ENCODE data around the gene PTF1A.

Gene PTF1A

DNA sequence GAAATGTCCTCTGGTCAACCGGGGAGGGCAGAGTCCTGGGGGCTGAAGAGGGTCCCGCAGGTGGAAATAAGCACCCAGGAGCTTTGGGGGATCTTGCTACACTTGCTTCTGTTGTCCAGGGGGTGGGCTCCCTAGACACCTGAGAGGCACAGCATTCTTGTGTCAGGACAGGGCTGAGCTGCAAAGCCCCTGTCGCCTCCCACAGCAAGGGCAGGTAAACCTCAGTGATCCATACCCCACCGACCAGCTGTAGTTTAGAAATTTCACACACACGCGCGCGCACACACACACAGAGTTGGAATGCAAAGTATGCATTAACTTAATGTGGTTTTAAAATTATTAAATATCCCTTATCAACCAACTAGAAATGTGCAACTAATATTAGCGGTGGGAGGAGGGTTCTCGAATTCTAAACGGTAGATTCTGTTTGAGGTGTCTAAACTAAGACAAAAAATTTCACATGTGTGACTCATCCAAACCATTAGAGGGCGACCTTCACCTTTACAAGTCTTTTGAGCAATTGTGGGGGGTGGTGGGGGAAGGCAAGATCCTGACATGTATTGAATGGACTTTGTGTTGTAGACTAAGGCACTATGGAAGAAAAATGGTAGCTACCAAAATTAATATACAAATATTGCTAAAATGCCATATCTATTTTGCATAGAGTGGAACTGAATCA, 34.3 kb upstream of the PTF1A start:
- Histone ChIP-seq H3K4me3 (ENCODE audit: low read depth, low read length) (no peak overlapping the region), H3K4me1 (ENCODE audit: control insufficient read depth, insufficient read depth, low read length, unreplicated experiment) (peaks cover 3% of the 10 kb centered on the region), H2AFZ (ENCODE audit: low read length, unreplicated experiment) (no peak overlapping the region), H3K27ac (ENCODE audit: low read depth, low read length) (no peak overlapping the region), H3K79me2 (ENCODE audit: control insufficient read depth, insufficient read depth, low read length, unreplicated experiment) (no peaks in the 10 kb centered on the region), H3K27me3 (ENCODE audit: insufficient read depth, low read length) (peaks cover 50% of the 10 kb centered on the region), H3K36me3 (ENCODE audit: insufficient read depth, low read length) (no peaks in the 10 kb centered on the region)

DNA sequence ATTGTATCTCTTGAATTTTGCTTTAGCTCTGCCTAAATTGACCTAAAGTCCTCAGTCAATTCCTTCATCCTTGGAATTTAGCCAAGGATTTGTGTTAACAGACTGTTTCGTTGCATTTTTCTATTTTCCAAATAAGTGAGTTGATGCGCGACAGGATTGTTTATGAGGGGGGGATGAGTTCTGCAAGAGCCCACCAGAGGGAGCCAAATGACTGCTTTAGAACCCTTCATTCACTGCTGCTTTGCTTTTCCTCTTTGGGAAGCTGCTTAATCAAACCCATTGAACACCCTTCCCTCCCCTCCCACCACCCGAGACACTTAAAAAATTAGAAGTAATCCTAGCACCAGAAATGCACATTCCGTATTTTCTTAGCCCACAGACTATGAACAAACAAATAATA, 33.7 kb upstream of the PTF1A start:
- Histone ChIP-seq H2AFZ (ENCODE audit: low read length, unreplicated experiment) (no peak overlapping the region), H3K27me3 (ENCODE audit: insufficient read depth, low read length) (peaks cover 52% of the 10 kb centered on the region), H3K4me1 (ENCODE audit: control insufficient read depth, insufficient read depth, low read length, unreplicated experiment) (peaks cover 3% of the 10 kb centered on the region), H3K36me3 (ENCODE audit: insufficient read depth, low read length) (no peaks in the 10 kb centered on the region), H3K4me3 (ENCODE audit: low read depth, low read length) (no peak overlapping the region), H3K79me2 (ENCODE audit: control insufficient read depth, insufficient read depth, low read length, unreplicated experiment) (no peaks in the 10 kb centered on the region), H3K27ac (ENCODE audit: low read depth, low read length) (no peak overlapping the region)

DNA sequence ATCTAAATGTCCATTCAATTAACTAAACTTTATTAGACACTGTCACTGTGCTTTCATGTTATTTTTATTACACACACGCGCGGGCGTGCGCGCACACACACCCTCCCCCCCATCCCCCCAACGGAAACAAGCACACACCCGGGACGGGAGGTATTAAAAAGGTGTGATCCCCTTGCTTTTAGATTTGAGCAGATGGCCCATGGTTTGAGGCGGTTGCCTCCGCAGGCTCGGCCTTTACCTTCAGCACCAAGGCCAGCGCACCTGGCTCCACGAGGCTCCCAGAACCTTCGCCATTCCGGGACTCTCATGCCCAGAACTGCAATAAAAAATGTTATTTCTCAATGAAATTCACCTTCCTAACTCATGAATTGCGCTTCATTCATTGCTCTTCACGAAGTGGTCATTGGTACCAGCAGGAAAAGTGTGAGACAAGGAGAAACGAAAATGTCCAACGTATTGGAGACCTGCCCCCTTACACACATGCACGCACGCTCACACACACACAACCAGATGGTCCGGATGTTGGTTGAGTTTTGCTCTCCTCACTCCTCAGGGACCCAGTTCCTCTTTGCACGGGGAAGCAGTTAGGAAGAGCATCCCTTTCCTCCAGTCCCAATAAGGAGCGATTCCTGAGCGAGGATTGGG, 20.8 kb upstream of the PTF1A start:
- H3K36me3 ChIP-seq (ENCODE audit: insufficient read depth, low read length): no peaks in the 10 kb centered on the region
- no peak overlapping the region for H3K27ac ChIP-seq (ENCODE audit: low read depth, low read length)
- no peaks in the 10 kb centered on the region for H3K4me1 ChIP-seq (ENCODE audit: control insufficient read depth, insufficient read depth, low read length, unreplicated experiment)
- H3K79me2 ChIP-seq (ENCODE audit: control insufficient read depth, insufficient read depth, low read length, unreplicated experiment): no peaks in the 10 kb centered on the region
- no peak overlapping the region for H3K4me3 ChIP-seq (ENCODE audit: low read depth, low read length)
- H3K27me3 ChIP-seq (ENCODE audit: insufficient read depth, low read length): peaks cover 95% of the 10 kb centered on the region
- no peak overlapping the region for H2AFZ ChIP-seq (ENCODE audit: low read length, unreplicated experiment)

DNA sequence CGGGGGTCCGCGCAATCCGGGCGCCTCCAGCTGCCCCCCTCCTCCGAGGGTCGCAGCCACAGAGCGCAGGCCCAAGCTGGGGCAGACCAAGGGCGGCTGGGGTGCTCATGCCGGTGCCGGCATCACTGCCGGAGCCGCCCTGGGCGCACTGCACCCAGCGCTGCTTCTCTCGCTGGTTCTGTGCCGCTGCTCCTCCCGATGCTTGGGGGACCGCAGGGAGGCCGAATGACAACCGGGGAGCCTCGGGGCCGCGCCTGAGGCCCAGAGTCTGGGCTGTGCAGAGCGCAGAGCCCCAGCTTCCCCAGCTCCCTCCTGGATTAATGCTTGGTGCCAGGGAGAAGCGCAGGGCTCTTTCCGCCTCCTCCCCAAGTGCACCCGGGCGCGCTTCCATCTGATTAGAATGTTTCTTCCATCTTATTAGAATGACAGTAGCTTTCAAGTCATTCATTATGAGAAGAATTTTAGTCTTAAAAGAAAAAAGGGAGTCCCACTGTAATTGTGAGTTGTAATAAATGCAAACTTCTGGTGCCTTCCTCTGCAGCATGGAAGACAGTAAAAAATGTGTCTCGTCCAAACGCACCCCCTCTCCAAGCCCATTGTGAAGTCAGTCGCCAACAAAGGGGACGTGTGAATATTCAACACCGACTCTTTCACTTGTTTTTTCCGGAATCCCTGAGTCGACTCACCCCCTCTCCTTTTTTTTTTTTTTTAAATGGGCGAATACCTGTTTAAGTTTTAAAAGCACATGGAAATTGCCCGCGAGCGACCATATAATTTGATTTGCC, 19.5 kb upstream of the PTF1A start:
- Histone ChIP-seq H3K79me2 (ENCODE audit: control insufficient read depth, insufficient read depth, low read length, unreplicated experiment) (no peaks in the 10 kb centered on the region), H3K36me3 (ENCODE audit: insufficient read depth, low read length) (no peaks in the 10 kb centered on the region), H3K4me3 (ENCODE audit: low read depth, low read length) (no peak overlapping the region), H3K27ac (ENCODE audit: low read depth, low read length) (no peak overlapping the region), H3K4me1 (ENCODE audit: control insufficient read depth, insufficient read depth, low read length, unreplicated experiment) (no peaks in the 10 kb centered on the region), H2AFZ (ENCODE audit: low read length, unreplicated experiment) (no peak overlapping the region), H3K27me3 (ENCODE audit: insufficient read depth, low read length) (peaks cover 97% of the 10 kb centered on the region)

DNA sequence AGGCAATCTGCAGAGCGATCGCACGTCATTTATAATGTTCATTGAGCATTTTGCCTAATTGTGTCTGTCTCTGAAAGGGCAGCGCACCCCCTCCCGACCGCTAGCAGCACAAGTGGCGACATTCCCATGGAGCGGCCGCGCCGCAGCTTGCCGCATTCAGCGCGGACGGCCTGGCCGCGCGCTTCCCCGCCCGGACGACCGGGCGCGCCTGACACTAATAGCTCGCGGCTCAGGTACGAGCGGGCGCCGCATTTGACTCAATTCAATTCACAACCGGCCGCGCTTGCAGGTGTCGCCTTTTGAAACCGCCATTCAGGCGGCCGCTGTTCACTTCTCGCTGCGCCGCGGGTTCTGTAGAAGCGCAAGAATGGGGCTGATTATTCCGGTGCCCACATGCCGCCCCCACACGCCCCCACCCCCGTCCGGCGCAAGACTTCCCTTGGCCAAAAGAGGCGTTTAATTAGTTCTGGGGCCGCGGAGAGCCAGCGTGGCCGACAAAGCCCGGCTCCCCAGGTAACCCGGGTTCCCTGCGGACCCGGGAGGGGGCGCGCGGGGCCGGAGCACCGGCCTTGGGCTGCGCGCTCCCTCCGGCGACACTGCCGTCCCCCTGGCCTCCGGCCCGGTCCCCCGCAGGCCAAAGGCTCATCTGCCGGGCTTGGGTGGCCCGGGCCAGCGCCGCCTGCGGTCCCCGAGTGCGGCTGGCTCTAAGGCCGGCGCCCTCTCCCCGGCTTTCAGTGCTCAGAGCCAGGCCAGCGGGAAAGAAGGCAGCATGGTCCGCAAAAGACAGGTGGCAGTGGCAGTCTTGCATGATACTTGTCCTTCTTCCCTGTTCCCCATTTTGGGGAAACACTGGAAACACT, 18.7 kb upstream of the PTF1A start:
- Histone ChIP-seq H3K4me3 (ENCODE audit: low read depth, low read length) (no peak overlapping the region), H3K4me1 (ENCODE audit: control insufficient read depth, insufficient read depth, low read length, unreplicated experiment) (no peaks in the 10 kb centered on the region), H3K27ac (ENCODE audit: low read depth, low read length) (no peak overlapping the region), H3K27me3 (ENCODE audit: insufficient read depth, low read length) (peaks cover 97% of the 10 kb centered on the region), H2AFZ (ENCODE audit: low read length, unreplicated experiment) (no peak overlapping the region), H3K36me3 (ENCODE audit: insufficient read depth, low read length) (no peaks in the 10 kb centered on the region), H3K79me2 (ENCODE audit: control insufficient read depth, insufficient read depth, low read length, unreplicated experiment) (no peaks in the 10 kb centered on the region)

DNA sequence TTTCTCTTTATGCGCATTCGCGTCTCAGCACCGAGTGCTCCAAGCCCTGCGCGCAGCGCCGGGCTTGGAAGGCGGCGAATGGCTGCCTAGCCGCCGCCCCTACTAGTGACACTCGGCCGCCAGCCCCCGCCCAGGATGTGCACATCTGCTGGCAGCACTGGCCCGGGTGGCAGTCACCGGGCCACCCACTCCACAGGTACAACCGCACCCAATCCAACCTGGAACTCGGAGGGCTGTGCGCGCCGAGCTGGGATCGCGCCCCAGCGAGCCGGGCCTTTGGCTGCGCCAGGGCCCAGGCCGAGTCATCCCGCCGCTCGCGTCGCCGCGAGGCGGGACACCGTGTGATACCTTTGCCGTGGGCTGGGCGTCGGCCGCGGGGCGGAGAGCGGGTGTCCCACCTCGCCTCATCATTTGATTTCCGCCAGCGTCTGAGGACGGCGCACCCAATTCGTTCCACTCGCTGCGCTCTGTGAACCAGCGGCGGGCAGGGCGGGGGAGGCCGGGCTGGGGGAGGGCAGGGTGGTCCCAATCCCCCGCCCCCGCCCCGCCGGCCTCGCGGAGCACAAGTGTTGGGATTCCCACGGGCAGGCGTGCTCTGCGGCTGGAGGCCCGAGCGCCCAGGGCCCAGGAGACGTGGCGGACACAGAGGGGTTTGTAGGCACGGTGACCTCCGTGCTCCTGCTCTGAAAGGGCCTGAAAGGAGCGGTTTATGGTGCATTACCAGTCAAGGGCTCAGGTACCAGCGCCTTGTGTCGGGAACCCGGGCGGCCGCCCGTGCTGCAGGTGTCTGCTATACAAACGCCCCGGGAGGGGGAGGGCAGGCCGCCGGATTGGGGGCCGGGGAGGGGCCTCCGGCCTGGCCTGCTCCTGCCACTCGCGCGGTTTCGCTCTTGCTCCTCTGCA, 17.8 kb upstream of the PTF1A start:
- Histone ChIP-seq H3K4me3 (ENCODE audit: low read depth, low read length) (no peak overlapping the region), H3K36me3 (ENCODE audit: insufficient read depth, low read length) (no peaks in the 10 kb centered on the region), H3K79me2 (ENCODE audit: control insufficient read depth, insufficient read depth, low read length, unreplicated experiment) (no peaks in the 10 kb centered on the region), H3K27ac (ENCODE audit: low read depth, low read length) (no peak overlapping the region), H2AFZ (ENCODE audit: low read length, unreplicated experiment) (no peak overlapping the region), H3K4me1 (ENCODE audit: control insufficient read depth, insufficient read depth, low read length, unreplicated experiment) (no peaks in the 10 kb centered on the region), H3K27me3 (ENCODE audit: insufficient read depth, low read length) (peaks cover 97% of the 10 kb centered on the region)

DNA sequence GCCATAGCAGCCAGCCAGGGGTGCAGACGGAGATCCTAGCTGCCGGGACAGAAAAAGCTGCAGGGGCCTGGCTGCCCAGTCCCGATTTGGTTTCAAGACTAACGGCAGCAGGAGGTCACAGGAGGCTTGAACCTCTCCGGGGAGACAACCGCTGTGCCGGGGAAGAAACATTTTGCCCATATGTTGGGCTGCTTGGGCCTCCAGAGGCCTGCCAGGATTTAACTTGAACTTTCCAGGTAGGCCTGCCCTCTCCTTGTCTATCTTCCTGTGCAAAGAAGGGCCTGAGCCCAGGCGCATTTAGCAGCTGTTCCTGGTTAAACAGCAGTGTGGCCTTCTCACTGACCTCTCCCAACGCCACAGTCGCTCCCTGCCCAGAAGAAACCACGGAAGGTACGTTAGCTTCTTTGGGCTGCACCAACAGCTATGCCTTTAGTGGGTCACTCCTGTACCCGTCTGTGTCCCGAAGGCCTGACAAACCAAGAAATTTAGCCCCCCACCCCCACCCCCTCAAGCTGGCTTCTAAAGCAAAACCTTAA, 17.1 kb upstream of the PTF1A start:
- H3K79me2 ChIP-seq (ENCODE audit: control insufficient read depth, insufficient read depth, low read length, unreplicated experiment): no peaks in the 10 kb centered on the region
- H3K27ac ChIP-seq (ENCODE audit: low read depth, low read length): no peak overlapping the region
- H3K36me3 ChIP-seq (ENCODE audit: insufficient read depth, low read length): no peaks in the 10 kb centered on the region
- no peaks in the 10 kb centered on the region for H3K4me1 ChIP-seq (ENCODE audit: control insufficient read depth, insufficient read depth, low read length, unreplicated experiment)
- no peak overlapping the region for H3K4me3 ChIP-seq (ENCODE audit: low read depth, low read length)
- no peak overlapping the region for H2AFZ ChIP-seq (ENCODE audit: low read length, unreplicated experiment)
- H3K27me3 ChIP-seq (ENCODE audit: insufficient read depth, low read length): peaks cover 96% of the 10 kb centered on the region

DNA sequence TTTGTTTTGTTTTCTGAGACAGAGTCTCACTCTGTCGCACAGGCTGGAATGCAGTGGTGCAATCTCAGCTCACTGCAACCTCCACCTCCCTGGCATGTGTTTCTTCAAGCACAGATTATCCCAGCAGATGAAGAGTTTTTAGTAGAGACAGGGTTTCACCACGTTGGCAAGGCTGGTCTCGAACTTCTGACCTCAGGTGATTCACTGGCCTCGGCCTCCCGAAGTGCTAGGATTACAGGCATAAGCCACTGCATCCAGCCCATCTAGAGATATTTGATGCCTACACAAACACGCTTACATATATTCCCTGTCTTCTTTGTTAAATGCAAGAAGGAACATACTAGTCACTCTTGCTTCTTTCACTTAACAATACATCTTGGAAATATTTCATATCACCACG, 5.9 kb upstream of the PTF1A start:
- H3K27me3 ChIP-seq (ENCODE audit: insufficient read depth, low read length): peaks cover 87% of the 10 kb centered on the region

DNA sequence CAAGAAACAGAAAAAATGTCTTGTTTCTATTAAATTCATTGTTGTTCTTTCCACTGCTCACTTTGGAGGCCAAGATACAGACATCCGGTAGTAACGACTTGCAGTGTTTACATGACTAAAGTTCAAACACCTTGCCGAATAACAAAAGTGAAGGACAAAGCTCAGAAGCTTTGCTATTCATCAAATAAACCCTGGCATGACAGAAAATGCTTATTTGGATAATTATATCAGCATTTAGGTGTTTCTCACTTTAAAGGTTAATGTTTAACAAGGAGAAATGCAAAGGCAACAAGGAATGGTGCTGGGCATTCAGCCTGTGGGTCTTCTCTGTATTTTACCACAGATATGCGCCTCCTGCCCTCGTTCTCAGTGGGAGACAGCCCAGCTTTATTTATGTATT, 5.4 kb upstream of the PTF1A start:
- Histone ChIP-seq H3K4me3 (ENCODE audit: low read depth, low read length) (no peak overlapping the region), H3K27ac (ENCODE audit: low read depth, low read length) (no peak overlapping the region), H2AFZ (ENCODE audit: low read length, unreplicated experiment) (no peak overlapping the region), H3K79me2 (ENCODE audit: control insufficient read depth, insufficient read depth, low read length, unreplicated experiment) (no peaks in the 10 kb centered on the region), H3K27me3 (ENCODE audit: insufficient read depth, low read length) (peaks cover 87% of the 10 kb centered on the region), H3K4me1 (ENCODE audit: control insufficient read depth, insufficient read depth, low read length, unreplicated experiment) (no peaks in the 10 kb centered on the region), H3K36me3 (ENCODE audit: insufficient read depth, low read length) (no peaks in the 10 kb centered on the region)

More for the DNA sequence above, 5.9 kb upstream of the PTF1A start:
- Histone ChIP-seq H3K79me2 (ENCODE audit: control insufficient read depth, insufficient read depth, low read length, unreplicated experiment) (no peaks in the 10 kb centered on the region), H2AFZ (ENCODE audit: low read length, unreplicated experiment) (no peak overlapping the region), H3K27ac (ENCODE audit: low read depth, low read length) (no peak overlapping the region), H3K4me1 (ENCODE audit: control insufficient read depth, insufficient read depth, low read length, unreplicated experiment) (no peaks in the 10 kb centered on the region), H3K4me3 (ENCODE audit: low read depth, low read length) (no peak overlapping the region), H3K36me3 (ENCODE audit: insufficient read depth, low read length) (no peaks in the 10 kb centered on the region)
